Superior temporal gyrus (tissue), 1 donor: ENCODE data around the gene CCDC137.
"Not testable (repeated sequence)": the region's sequence is repeated elsewhere in the genome, so short reads cannot be mapped to it uniquely, and the experiment has no call there.

Experiments used
- DNase-seq: peaks from one replicate; pipeline ENCODE4 v3.0.0-alpha.2; 2016; ENCODE audit errors: extremely low spot score

CCDC137 gene

GRCh38 chr17:81666342-81667191, at the start of gene CCDC137, which contains the start of gene OXLD1:
CCDC137 (plus strand) TSS chr17:81666737; CDS start chr17:81666767, 30 bp downstream.
OXLD1 (minus strand) TSS chr17:81666605; CDS start chr17:81666577, 28 bp downstream.
- DNase-seq, result peak; percentile 98

GRCh38 chr17:81616877-81617276, 49.7 kb upstream of the CCDC137 start:
- no peak for DNase-seq

- not testable (repeated sequence) for DNase-seq
These were observed 48.2 kb upstream of the CCDC137 start for GRCh38 chr17:81618307-81618706.

- DNase-seq, result no peak
These were observed 44.9 kb upstream of the CCDC137 start for GRCh38 chr17:81621494-81622130.

- no peak for DNase-seq
These were observed 36.3 kb upstream of the CCDC137 start for GRCh38 chr17:81630274-81630673.

- no peak for DNase-seq
These were observed 35.1 kb upstream of the CCDC137 start for GRCh38 chr17:81631482-81631881.

- DNase-seq, result no peak
These were observed 31.1 kb upstream of the CCDC137 start for GRCh38 chr17:81635431-81635830.

- peak; percentile 33 for DNase-seq
These were observed 30.5 kb upstream of the CCDC137 start for GRCh38 chr17:81635973-81636504.

- DNase-seq, result peak; percentile 83
These were observed 29.8 kb upstream of the CCDC137 start, which contains the start of the genes NPLOC4 and TSPAN10 for GRCh38 chr17:81636505-81637288. NPLOC4 (minus strand) TSS chr17:81637112; CDS start chr17:81636930, 182 bp downstream. TSPAN10 (plus strand) TSS chr17:81637196; CDS start chr17:81642413, 5,217 bp downstream.

- no peak for DNase-seq
These were observed 27.9 kb upstream of the CCDC137 start for GRCh38 chr17:81638683-81639082.

GRCh38 chr17:81640011-81640410, 26.5 kb upstream of the CCDC137 start:
- no peak for DNase-seq

GRCh38 chr17:81641825-81642489, 24.6 kb upstream of the CCDC137 start:
- no peak for DNase-seq

- no peak for DNase-seq
These were observed 22.0 kb upstream of the CCDC137 start for GRCh38 chr17:81644496-81644895.

- DNase-seq, result no peak
These were observed 21.3 kb upstream of the CCDC137 start for GRCh38 chr17:81644976-81645952.

- DNase-seq, result no peak
These were observed 19.5 kb upstream of the CCDC137 start for GRCh38 chr17:81646869-81647600.

- no peak for DNase-seq
These were observed 18.9 kb upstream of the CCDC137 start for GRCh38 chr17:81647640-81648012.

GRCh38 chr17:81648013-81648706, 18.4 kb upstream of the CCDC137 start:
- no peak for DNase-seq

- no peak for DNase-seq
These were observed 17.8 kb upstream of the CCDC137 start for GRCh38 chr17:81648707-81649085.

GRCh38 chr17:81650951-81651350, 15.6 kb upstream of the CCDC137 start:
- no peak for DNase-seq
